ENCODE data around the gene SHISA9.

The SHISA9 gene

GRCh38 chr16:13189250-13189649, 287.9 kb downstream of the SHISA9 start:
- in situ Hi-C loops (cut with MboI; ENCODE audit: low pct_unique_long_range_greater_than_20kb, low sequenced_read_pairs) = no loop called here
- DNase-seq = no peak

- in situ Hi-C loops (cut with MboI; ENCODE audit: low pct_unique_long_range_greater_than_20kb, low sequenced_read_pairs) = no loop called here
- DNase-seq = no peak
Measured at GRCh38 chr16:13193721-13194120, 292.3 kb downstream of the SHISA9 start.

GRCh38 chr16:13194766-13195165, 293.4 kb downstream of the SHISA9 start:
- in situ Hi-C loops (cut with MboI; ENCODE audit: low pct_unique_long_range_greater_than_20kb, low sequenced_read_pairs) = no loop called here
- no peak for DNase-seq

GRCh38 chr16:13203725-13204124, 302.3 kb downstream of the SHISA9 start:
- no peak for DNase-seq
- in situ Hi-C loops (cut with MboI; ENCODE audit: low pct_unique_long_range_greater_than_20kb, low sequenced_read_pairs) = no loop called here

- in situ Hi-C loops (cut with MboI; ENCODE audit: low pct_unique_long_range_greater_than_20kb, low sequenced_read_pairs) = no loop called here
- DNase-seq = no peak
Measured at GRCh38 chr16:13205352-13205751, 304.0 kb downstream of the SHISA9 start.

- no peak for DNase-seq
- in situ Hi-C loops (cut with MboI; ENCODE audit: low pct_unique_long_range_greater_than_20kb, low sequenced_read_pairs) = no loop called here
Measured at GRCh38 chr16:13206606-13207005, 305.2 kb downstream of the SHISA9 start.

GRCh38 chr16:13207151-13207550, 305.8 kb downstream of the SHISA9 start:
- no peak for DNase-seq

GRCh38 chr16:13223666-13224065, 322.3 kb downstream of the SHISA9 start:
- in situ Hi-C loops (cut with MboI; ENCODE audit: low pct_unique_long_range_greater_than_20kb, low sequenced_read_pairs) = no loop called here
- no peak for DNase-seq

More at GRCh38 chr16:13207151-13207550, 305.8 kb downstream of the SHISA9 start:
- in situ Hi-C loops (cut with MboI; ENCODE audit: low pct_unique_long_range_greater_than_20kb, low sequenced_read_pairs) = no loop called here

GRCh38 chr16:13229039-13229438, 327.6 kb downstream of the SHISA9 start:
- in situ Hi-C loops (cut with MboI; ENCODE audit: low pct_unique_long_range_greater_than_20kb, low sequenced_read_pairs) = no loop called here
- no peak for DNase-seq

- DNase-seq = no peak
- in situ Hi-C loops (cut with MboI; ENCODE audit: low pct_unique_long_range_greater_than_20kb, low sequenced_read_pairs) = no loop called here
Measured at GRCh38 chr16:13231365-13231764, 330.0 kb downstream of the SHISA9 start.

GRCh38 chr16:13234999-13235398, 333.6 kb downstream of the SHISA9 start:
- in situ Hi-C loops (cut with MboI; ENCODE audit: low pct_unique_long_range_greater_than_20kb, low sequenced_read_pairs) = no loop called here

GRCh38 chr16:13236308-13236707, 334.9 kb downstream of the SHISA9 start:
- in situ Hi-C loops (cut with MboI; ENCODE audit: low pct_unique_long_range_greater_than_20kb, low sequenced_read_pairs) = no loop called here
- DNase-seq = no peak

More at GRCh38 chr16:13234999-13235398, 333.6 kb downstream of the SHISA9 start:
- no peak for DNase-seq

GRCh38 chr16:13238182-13238581, 336.8 kb downstream of the SHISA9 start:
- in situ Hi-C loops (cut with MboI; ENCODE audit: low pct_unique_long_range_greater_than_20kb, low sequenced_read_pairs) = no loop called here
- DNase-seq = no peak

GRCh38 chr16:13242201-13242600, 340.8 kb downstream of the SHISA9 start:
- in situ Hi-C loops (cut with MboI; ENCODE audit: low pct_unique_long_range_greater_than_20kb, low sequenced_read_pairs) = no loop called here
- no peak for DNase-seq

- in situ Hi-C loops (cut with MboI; ENCODE audit: low pct_unique_long_range_greater_than_20kb, low sequenced_read_pairs) = no loop called here
- no peak for DNase-seq
Measured at GRCh38 chr16:13244770-13245169, 343.4 kb downstream of the SHISA9 start.

- no peak for DNase-seq
- in situ Hi-C loops (cut with MboI; ENCODE audit: low pct_unique_long_range_greater_than_20kb, low sequenced_read_pairs) = no loop called here
Measured at GRCh38 chr16:13245713-13246377, 344.4 kb downstream of the SHISA9 start.

- DNase-seq = no peak
- in situ Hi-C loops (cut with MboI; ENCODE audit: low pct_unique_long_range_greater_than_20kb, low sequenced_read_pairs) = no loop called here
Measured at GRCh38 chr16:13254998-13255614, 353.7 kb downstream of the SHISA9 start.

GRCh38 chr16:13262270-13263090, 361.1 kb downstream of the SHISA9 start:
- no peak for DNase-seq
- in situ Hi-C loops (cut with MboI; ENCODE audit: low pct_unique_long_range_greater_than_20kb, low sequenced_read_pairs) = no loop called here

- in situ Hi-C loops (cut with MboI; ENCODE audit: low pct_unique_long_range_greater_than_20kb, low sequenced_read_pairs) = no loop called here
- no peak for DNase-seq
Measured at GRCh38 chr16:13264749-13265552, 363.6 kb downstream of the SHISA9 start.
